Measurements from ENCODE around the gene AR.

AR gene, protein sequence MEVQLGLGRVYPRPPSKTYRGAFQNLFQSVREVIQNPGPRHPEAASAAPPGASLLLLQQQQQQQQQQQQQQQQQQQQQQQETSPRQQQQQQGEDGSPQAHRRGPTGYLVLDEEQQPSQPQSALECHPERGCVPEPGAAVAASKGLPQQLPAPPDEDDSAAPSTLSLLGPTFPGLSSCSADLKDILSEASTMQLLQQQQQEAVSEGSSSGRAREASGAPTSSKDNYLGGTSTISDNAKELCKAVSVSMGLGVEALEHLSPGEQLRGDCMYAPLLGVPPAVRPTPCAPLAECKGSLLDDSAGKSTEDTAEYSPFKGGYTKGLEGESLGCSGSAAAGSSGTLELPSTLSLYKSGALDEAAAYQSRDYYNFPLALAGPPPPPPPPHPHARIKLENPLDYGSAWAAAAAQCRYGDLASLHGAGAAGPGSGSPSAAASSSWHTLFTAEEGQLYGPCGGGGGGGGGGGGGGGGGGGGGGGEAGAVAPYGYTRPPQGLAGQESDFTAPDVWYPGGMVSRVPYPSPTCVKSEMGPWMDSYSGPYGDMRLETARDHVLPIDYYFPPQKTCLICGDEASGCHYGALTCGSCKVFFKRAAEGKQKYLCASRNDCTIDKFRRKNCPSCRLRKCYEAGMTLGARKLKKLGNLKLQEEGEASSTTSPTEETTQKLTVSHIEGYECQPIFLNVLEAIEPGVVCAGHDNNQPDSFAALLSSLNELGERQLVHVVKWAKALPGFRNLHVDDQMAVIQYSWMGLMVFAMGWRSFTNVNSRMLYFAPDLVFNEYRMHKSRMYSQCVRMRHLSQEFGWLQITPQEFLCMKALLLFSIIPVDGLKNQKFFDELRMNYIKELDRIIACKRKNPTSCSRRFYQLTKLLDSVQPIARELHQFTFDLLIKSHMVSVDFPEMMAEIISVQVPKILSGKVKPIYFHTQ

DNA sequence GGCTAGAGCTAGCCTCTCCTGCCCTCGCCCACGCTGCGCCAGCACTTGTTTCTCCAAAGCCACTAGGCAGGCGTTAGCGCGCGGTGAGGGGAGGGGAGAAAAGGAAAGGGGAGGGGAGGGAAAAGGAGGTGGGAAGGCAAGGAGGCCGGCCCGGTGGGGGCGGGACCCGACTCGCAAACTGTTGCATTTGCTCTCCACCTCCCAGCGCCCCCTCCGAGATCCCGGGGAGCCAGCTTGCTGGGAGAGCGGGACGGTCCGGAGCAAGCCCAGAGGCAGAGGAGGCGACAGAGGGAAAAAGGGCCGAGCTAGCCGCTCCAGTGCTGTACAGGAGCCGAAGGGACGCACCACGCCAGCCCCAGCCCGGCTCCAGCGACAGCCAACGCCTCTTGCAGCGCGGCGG, at the start of gene AR:
TSS of gene AR (plus strand) at position 204 of the 400 bp plus-strand sequence. CDS start 1,126 bp downstream, outside the sequence.
- DNase-seq (ENCODE audit: low read depth, low spot score): no peak
- H3K4me3 ChIP-seq (ENCODE audit: low read depth, low read length): peak within 1 kb of the TSS; percentile 59
- ChIA-PET POLR2A (interaction anchor here (0.7 kb wide), 1 partner anchor 41 kb away, joined by 4 read pairs; no protein-coding TSS in a partner anchor), CTCF (interaction anchor here (1.4 to 2.1 kb wide), 2 partner anchors 10 to 12 kb away, joined by 3 to 4 read pairs; no protein-coding TSS in a partner anchor)
- TF ChIP-seq, protein P1, sequence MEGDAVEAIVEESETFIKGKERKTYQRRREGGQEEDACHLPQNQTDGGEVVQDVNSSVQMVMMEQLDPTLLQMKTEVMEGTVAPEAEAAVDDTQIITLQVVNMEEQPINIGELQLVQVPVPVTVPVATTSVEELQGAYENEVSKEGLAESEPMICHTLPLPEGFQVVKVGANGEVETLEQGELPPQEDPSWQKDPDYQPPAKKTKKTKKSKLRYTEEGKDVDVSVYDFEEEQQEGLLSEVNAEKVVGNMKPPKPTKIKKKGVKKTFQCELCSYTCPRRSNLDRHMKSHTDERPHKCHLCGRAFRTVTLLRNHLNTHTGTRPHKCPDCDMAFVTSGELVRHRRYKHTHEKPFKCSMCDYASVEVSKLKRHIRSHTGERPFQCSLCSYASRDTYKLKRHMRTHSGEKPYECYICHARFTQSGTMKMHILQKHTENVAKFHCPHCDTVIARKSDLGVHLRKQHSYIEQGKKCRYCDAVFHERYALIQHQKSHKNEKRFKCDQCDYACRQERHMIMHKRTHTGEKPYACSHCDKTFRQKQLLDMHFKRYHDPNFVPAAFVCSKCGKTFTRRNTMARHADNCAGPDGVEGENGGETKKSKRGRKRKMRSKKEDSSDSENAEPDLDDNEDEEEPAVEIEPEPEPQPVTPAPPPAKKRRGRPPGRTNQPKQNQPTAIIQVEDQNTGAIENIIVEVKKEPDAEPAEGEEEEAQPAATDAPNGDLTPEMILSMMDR (IDR thresholded peaks at IDR 0.05; ENCODE audit: insufficient read depth, low read length, missing control alignments): no peak

DNA sequence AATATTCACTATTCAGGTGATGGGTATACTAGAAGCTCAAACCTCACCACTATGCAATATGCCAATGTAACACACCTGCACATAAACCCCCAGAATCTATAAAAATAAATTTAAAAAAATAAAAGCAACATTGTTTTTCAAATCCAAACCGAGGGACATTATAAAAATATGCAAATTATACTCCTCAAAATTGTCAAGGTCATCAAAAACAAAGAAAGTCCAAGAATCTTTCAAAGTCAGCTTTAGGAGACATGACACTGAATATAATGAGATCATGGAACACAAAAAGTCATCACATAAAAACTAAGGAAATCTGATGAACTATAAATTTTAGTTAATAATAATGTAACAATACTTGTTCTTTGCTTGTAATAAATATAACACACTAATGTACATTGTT, 43.2 kb upstream of the AR start:
- no peak for DNase-seq (ENCODE audit: low read depth, low spot score)
- TF ChIP-seq, protein P1 (IDR thresholded peaks at IDR 0.05; ENCODE audit: insufficient read depth, low read length, missing control alignments): no peak
- ChIA-PET POLR2A (no interaction called here), CTCF (no interaction called here)
- no peak overlapping the region for H3K4me3 ChIP-seq (ENCODE audit: low read depth, low read length)

DNA sequence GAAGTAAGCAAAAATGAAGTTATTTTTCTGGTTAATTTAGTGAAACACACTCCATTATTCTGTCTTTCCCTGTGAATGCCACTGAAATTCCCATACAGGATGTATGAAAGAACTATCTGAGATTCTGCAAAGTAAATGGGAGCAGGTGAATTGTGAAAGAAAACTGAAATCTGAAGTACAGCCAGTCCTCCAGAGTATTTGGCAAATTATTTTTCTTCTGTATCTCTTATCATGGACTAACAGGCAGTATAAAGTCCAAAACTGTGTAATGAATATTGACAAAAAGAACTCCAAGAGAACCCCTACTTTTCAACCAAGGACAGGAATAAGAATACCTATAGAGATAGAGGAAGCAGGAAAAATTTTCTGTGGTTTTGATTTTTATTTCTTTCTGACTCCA, 40.8 kb upstream of the AR start:
- TF ChIP-seq, protein P1 (IDR thresholded peaks at IDR 0.05; ENCODE audit: insufficient read depth, low read length, missing control alignments): no peak
- no peak overlapping the region for H3K4me3 ChIP-seq (ENCODE audit: low read depth, low read length)
- no peak for DNase-seq (ENCODE audit: low read depth, low spot score)
- ChIA-PET CTCF (no interaction called here), POLR2A (no interaction called here)

DNA sequence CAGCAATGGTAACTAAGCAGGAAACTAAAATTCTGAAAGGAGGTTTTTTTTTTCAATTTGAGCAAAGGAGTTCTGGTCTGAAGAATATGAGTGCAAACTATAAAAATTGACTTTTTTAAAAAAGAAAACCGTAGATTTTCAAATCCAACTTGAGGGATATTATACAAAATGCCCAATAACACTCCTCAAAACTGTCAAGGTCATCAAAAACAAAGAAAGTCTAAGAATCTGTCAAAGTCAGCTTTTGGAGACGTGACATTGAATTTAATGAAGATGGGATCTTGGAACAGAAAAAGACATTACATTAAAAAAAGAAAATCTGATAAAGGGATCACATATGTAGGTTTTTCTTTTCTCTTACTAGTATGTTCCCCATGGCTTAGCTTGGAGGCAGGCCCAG, 40.4 kb upstream of the AR start:
- no peak for DNase-seq (ENCODE audit: low read depth, low spot score)
- TF ChIP-seq, protein P1 (IDR thresholded peaks at IDR 0.05; ENCODE audit: insufficient read depth, low read length, missing control alignments): no peak
- CTCF ChIA-PET: no interaction called here
- POLR2A ChIA-PET: no interaction called here
- H3K4me3 ChIP-seq (ENCODE audit: low read depth, low read length): no peak overlapping the region

DNA sequence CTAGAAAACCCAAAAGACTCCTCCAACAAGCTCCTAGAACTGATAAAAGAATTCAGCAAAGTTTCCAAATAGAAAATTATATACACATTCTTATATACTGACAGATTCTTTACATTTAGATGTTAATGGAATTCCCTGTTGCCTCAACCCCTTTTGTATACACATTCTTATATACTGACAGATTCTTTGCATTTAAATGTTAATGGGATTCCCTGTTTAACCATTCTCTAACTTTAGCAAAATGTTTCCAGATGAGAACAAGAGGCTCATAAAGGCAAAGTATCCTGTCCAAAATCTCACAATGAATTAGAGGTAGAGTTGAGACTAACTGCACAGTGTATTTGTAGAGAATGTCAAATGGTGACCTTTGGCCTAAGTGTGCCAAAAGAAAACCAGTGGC, 23.1 kb upstream of the AR start:
- POLR2A ChIA-PET: no interaction called here
- CTCF ChIA-PET: no interaction called here
- TF ChIP-seq, protein P1 (IDR thresholded peaks at IDR 0.05; ENCODE audit: insufficient read depth, low read length, missing control alignments): no peak
- DNase-seq (ENCODE audit: low read depth, low spot score): no peak
- no peak overlapping the region for H3K4me3 ChIP-seq (ENCODE audit: low read depth, low read length)
